Measurements from ENCODE around the gene FLYWCH2.

DNA sequence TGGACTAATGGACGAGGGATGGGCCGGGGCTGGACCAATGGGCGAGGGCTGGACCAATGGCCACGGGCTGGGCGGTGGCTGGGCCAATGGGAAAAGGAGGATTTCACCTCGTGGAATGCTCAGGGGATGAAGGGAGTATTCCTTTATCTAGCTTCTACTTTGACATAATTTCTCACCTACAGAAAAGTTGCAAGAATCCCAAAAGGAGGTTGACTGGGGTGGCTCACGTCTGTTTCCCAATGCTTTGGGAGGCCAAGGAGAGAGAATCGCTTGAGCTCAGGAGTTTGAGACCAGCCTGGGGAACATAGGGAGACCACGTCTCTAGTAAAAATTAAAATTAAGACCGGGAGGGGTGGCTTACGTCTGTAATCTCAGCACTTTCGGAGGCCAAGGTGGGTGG lies 23.0 kb downstream of the FLYWCH2 start:
- TF ChIP-seq, protein P1, sequence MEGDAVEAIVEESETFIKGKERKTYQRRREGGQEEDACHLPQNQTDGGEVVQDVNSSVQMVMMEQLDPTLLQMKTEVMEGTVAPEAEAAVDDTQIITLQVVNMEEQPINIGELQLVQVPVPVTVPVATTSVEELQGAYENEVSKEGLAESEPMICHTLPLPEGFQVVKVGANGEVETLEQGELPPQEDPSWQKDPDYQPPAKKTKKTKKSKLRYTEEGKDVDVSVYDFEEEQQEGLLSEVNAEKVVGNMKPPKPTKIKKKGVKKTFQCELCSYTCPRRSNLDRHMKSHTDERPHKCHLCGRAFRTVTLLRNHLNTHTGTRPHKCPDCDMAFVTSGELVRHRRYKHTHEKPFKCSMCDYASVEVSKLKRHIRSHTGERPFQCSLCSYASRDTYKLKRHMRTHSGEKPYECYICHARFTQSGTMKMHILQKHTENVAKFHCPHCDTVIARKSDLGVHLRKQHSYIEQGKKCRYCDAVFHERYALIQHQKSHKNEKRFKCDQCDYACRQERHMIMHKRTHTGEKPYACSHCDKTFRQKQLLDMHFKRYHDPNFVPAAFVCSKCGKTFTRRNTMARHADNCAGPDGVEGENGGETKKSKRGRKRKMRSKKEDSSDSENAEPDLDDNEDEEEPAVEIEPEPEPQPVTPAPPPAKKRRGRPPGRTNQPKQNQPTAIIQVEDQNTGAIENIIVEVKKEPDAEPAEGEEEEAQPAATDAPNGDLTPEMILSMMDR (IDR thresholded peaks at IDR 0.05 in 8 of 11, conservative IDR thresholded peaks at IDR 0.05 in 3 of 11), result no peak
- no peak for TF ChIP-seq POLR2AphosphoS5 (IDR thresholded peaks at IDR 0.05)
